HL-60 (cell line): Measurements from ENCODE around the gene TOMM40L.

ENCODE experiments used
- DNase-seq, 2 experiments: peaks; one replicate each; pipeline ENCODE4 v3.0.0-alpha.2; 2010 to 2020; ENCODE audit warnings: low read depth in 1 of 2, low spot score in 1 of 2
- H3K27ac ChIP-seq: fragments of 250-450 bp; sonication (Bioruptor Pico); replicated peaks from 2 replicates; pipeline ENCODE4 v1.5.1; 2020; ENCODE audit warnings: mild to moderate bottlenecking, moderate library complexity
- H3K27me3 ChIP-seq: fragments of 250-450 bp; sonication (Bioruptor Pico); 2 replicates; pipeline ENCODE4 v1.5.1; 2021; ENCODE audit warnings: mild to moderate bottlenecking, moderate library complexity; ENCODE audit not compliant: insufficient read depth, poor library complexity, severe bottlenecking
- H3K4me3 ChIP-seq: replicated peaks from 2 replicates; pipeline ENCODE4 v1.5.1; 2011; ENCODE audit warnings: mild to moderate bottlenecking, control low read depth, low read length; ENCODE audit not compliant: insufficient read depth
- GABPA ChIP-seq: IDR thresholded peaks from 2 replicates; pipeline ENCODE4 v1.6.1; 2012; ENCODE audit warnings: low read depth
- POLR2AphosphoS5 ChIP-seq: IDR thresholded peaks from 2 replicates; pipeline ENCODE4 v1.6.1; 2012; ENCODE audit warnings: low read depth
- SPI1 ChIP-seq: IDR thresholded peaks from 2 replicates; pipeline ENCODE4 v1.6.1; 2012; ENCODE audit warnings: low read depth, mild to moderate bottlenecking, borderline replicate concordance
- TF ChIP-seq, protein P1 (sequence below): IDR thresholded peaks from one replicate; pipeline ENCODE4 v1.5.1; 2011; ENCODE audit warnings: low read length, control low read depth, inconsistent platforms; ENCODE audit not compliant: insufficient read depth
- TF ChIP-seq, protein P2 (sequence below): IDR thresholded peaks from 2 replicates; pipeline ENCODE4 v1.6.1; 2012; ENCODE audit warnings: low read depth; ENCODE audit not compliant: insufficient replicate concordance

TOMM40L gene

DNA sequence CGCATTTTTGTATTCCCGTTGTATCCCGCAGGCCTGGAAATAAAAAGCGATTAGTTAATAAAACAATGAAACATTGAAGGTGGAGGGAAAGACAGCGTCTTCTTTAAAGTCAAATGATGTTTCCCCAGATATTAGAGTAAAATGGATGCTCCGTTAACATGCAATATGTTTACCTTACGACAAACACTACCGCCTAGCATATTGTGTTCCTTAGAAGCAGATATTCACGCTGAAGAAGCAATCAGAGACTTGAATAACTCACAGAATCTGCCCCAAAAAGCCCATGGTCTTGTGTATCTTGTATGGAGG, 48.0 kb upstream of the TOMM40L start:
- no peak for DNase-seq
- Histone ChIP-seq H3K4me3 (peak overlapping the region; percentile 86), H3K27ac (peak overlapping the region; percentile 73), H3K27me3 (no peaks in the 10 kb centered on the region)
- TF ChIP-seq POLR2AphosphoS5: no peak

DNA sequence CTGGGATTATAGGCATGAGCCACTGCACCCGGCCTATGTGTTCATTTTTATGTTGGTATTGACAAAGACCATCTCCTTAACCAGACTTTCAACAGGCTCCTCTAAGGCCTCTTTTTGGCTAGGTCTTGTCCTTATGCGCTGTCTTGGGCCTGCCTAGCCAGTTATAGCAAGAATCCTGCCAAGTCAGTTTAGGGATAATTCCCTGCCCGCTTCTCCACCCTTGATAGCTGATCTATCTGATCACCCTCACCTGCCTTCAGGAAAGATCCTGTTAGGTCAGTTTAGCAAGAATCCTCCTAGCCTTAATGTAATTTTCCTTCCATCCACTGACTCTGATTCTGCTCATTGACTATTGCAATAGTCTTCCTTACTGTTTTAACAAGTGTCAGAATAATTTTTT, 46.2 kb upstream of the TOMM40L start:
- no peak for DNase-seq
- no peak overlapping the region for H3K4me3 ChIP-seq
- H3K27me3 ChIP-seq: no peaks in the 10 kb centered on the region
- no peak overlapping the region for H3K27ac ChIP-seq
- TF ChIP-seq, protein P1, sequence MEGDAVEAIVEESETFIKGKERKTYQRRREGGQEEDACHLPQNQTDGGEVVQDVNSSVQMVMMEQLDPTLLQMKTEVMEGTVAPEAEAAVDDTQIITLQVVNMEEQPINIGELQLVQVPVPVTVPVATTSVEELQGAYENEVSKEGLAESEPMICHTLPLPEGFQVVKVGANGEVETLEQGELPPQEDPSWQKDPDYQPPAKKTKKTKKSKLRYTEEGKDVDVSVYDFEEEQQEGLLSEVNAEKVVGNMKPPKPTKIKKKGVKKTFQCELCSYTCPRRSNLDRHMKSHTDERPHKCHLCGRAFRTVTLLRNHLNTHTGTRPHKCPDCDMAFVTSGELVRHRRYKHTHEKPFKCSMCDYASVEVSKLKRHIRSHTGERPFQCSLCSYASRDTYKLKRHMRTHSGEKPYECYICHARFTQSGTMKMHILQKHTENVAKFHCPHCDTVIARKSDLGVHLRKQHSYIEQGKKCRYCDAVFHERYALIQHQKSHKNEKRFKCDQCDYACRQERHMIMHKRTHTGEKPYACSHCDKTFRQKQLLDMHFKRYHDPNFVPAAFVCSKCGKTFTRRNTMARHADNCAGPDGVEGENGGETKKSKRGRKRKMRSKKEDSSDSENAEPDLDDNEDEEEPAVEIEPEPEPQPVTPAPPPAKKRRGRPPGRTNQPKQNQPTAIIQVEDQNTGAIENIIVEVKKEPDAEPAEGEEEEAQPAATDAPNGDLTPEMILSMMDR: no peak
- no peak for TF ChIP-seq POLR2AphosphoS5
- TF ChIP-seq, protein P2, sequence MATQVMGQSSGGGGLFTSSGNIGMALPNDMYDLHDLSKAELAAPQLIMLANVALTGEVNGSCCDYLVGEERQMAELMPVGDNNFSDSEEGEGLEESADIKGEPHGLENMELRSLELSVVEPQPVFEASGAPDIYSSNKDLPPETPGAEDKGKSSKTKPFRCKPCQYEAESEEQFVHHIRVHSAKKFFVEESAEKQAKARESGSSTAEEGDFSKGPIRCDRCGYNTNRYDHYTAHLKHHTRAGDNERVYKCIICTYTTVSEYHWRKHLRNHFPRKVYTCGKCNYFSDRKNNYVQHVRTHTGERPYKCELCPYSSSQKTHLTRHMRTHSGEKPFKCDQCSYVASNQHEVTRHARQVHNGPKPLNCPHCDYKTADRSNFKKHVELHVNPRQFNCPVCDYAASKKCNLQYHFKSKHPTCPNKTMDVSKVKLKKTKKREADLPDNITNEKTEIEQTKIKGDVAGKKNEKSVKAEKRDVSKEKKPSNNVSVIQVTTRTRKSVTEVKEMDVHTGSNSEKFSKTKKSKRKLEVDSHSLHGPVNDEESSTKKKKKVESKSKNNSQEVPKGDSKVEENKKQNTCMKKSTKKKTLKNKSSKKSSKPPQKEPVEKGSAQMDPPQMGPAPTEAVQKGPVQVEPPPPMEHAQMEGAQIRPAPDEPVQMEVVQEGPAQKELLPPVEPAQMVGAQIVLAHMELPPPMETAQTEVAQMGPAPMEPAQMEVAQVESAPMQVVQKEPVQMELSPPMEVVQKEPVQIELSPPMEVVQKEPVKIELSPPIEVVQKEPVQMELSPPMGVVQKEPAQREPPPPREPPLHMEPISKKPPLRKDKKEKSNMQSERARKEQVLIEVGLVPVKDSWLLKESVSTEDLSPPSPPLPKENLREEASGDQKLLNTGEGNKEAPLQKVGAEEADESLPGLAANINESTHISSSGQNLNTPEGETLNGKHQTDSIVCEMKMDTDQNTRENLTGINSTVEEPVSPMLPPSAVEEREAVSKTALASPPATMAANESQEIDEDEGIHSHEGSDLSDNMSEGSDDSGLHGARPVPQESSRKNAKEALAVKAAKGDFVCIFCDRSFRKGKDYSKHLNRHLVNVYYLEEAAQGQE: no peak
- TF ChIP-seq GABPA: no peak
- no peak for TF ChIP-seq SPI1

DNA sequence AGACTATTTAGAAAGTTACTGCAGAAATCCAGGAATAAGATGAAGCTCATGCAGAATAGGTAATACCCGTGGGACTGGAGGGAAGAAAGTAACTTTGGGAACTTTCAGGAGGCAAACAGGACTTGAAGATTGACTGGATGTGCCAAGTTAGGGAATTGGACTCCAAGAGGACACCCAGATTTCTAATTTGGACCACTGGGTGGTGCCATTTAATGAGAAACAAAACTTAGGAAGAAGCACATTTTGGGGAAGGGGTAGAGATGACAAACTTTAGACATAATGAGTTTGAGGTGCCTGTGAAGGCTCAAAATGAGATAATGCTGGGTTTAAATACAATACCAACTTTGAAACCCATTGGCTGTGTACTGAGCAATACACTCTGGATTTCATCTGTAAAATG, 45.2 kb upstream of the TOMM40L start:
- no peak for DNase-seq
- H3K4me3 ChIP-seq: no peak overlapping the region
- no peak overlapping the region for H3K27ac ChIP-seq
- TF ChIP-seq, protein P1: peak; percentile 8
- TF ChIP-seq GABPA: no peak
- H3K27me3 ChIP-seq: no peaks in the 10 kb centered on the region

DNA sequence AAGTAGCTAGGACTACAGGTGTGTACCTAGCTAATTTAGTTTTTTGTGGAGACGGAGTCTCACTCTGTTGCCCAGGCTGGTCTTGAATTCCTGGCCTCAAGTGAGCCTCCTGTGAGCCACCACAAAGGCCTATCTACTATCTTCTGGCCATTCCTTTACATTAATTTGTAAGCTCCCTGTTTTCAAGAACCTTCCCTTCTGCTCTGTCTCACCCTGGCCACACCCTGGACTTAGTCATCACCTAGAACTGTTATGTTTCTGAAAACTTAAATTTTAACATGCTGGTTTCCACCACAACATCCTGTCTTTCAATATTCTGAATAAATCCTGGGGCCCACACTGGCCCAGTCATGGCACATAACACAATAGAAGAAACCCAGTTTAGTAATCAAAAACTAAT, 43.6 kb upstream of the TOMM40L start:
- H3K27ac ChIP-seq: no peak overlapping the region

More for the DNA sequence above, 43.6 kb upstream of the TOMM40L start:
- Histone ChIP-seq H3K4me3 (no peak overlapping the region), H3K27me3 (no peaks in the 10 kb centered on the region)
- TF ChIP-seq SPI1: no peak
- no peak for TF ChIP-seq POLR2AphosphoS5
- TF ChIP-seq, protein P2: no peak
- no peak for TF ChIP-seq GABPA
- TF ChIP-seq, protein P1: no peak
- DNase-seq: no peak
